Islet precursor cell (in vitro differentiated cells): ENCODE data around the gene NECAB2.

Experiments used
- DNase-seq: peaks from one replicate; pipeline ENCODE4 v3.0.0-alpha.2; 2018

NECAB2 gene

DNA sequence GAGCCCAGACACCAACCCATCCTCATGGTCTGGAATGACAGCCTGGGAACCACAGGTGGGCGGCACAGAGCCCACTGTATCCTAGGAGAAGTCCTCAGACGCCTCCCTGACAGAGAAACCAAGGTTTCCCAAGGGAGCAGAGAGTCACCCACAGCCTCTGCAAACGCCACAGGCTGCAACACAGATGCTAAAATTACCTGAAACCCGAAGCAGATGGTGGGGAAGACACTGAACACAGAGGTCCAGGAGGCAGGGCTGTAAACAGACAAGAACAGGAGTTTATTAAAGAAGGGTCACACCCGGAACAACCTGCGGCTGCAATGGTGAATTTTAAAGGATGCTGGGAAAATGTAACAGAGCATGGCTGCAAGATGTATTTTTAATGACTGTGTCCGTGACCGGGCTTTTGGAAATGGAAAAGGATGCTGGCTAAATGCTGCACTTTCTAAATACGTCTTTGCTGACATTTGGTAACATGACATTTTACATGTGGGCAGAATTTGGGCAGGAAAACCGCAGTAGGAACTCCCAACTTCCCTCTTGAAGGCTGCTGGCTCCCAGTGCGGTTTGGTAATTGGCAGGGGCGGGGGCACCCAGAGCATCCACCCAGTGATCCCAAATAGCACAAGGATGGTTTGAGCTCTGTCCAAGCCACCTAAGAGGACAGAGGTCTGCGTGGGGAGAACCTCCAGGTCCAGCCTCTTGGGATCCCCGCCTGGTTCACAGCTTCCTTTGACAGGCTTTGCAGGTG lies 61.4 kb downstream of the NECAB2 start:
- no peak for DNase-seq

DNA sequence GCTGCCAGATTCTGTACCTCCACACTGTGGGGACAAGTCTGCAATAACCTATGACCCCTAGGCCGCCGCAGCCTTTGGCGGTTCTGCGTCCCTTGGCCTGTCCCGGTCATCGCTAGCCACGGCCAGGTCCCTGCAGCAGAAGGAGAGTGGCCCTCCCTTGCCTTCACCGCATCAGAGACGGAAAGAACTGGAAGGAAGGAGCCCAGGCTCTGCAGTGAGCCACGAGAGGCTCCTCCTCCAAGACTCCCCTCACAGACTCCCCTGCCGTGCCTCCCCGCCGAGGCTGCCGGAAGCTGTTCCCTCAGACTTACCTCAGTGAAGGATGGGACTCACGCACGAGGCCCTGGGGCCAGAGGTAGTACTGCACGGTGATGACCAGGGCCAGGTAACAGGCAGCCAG lies 63.5 kb downstream of the NECAB2 start:
- DNase-seq = no peak

DNA sequence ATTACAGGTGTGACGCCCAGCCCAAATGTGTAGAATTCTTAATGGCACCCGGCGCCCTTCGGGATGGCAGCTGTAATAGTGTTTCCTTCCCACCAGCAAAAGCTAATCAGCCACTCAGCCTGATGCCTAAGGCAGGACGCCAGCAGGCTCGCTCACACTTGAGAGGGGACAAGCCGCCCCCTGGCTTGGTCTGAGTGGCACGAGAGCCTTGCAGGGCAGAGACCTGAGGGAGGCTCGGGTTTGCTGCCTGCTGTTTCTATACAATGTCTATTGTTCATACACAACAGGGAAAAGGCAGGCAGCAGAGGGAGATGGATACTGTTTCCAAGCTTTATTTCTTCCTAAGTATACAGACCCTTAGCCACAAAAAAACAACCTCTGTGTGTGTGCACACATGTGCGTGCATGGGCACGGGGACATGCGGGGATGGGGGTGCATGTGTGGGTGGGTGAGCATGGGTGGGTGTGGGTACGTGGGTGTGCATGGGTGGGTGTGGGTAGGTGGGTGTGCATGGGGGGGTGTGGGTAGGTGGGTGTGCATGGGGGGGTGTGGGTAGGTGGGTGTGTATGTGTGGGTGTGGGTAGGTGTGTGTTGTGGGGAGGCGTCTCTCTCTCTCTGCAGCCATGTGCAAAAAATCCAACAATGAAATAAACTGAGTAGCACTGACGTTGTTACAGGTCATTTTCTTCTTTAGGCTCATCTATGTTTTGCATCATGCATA lies 64.6 kb downstream of the NECAB2 start:
- DNase-seq = no peak

DNA sequence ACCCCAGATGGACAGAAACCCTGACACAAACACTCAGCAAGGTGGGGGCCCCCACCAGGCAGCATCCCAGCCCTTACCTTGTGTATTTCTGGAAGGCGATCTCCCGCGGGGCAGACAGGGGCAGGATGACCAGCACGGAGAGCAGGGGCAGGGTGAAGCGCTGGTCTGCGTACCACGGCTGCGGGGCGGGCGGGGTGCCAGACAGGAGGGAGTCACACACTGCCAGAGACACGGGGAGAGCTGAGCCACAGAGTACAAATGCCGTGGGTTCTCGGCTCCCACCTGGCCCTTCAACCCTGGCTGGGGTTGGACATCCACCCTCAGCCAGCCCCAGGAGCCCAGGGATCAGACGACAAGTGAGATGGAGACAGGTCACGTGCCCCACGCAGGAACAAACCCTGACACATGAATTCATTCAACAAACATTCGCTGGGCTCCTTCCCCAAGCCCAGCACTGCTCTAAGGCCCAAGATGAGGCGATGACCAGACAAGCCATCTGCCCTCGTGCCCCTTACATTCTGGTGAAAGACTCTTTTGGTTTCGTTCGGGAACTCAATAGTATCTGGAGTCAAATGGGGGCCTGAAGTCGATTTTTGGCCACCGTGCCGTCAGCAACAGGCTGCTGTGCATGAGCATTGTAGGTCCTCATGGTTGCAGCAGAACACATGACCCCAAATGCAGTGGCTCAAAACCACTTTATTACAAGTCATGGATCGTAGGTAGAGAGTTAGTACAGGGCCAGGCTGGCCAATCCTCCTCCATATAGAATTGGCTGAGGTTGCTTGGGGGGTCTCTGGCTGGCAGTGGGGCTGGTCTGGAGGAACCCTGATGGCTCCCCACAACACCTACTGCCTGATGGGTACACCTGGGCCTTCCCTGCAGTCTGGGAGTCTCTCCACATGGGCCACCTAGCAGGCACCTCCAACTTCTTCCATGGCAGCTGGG lies 65.5 kb downstream of the NECAB2 start:
- no peak for DNase-seq

DNA sequence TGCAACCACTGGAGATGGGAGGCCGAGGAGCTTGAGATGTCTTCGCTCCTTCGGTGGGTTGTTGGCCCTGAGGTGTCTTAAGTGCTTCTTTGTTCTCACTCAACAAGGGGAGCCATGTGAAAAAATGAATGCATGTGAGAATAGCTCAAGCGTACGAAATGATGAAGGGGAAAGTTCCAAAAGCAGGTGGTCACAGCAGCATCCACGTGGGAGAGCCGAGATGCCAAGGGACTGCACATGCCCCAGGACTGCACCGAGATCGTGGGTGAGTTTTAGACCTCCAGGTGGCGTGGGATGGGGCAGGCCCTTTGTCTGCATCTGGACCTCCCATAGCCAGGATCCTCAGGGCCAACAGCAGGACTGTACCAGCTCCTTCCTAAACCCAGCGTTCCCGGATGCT lies 66.5 kb downstream of the NECAB2 start:
- no peak for DNase-seq

DNA sequence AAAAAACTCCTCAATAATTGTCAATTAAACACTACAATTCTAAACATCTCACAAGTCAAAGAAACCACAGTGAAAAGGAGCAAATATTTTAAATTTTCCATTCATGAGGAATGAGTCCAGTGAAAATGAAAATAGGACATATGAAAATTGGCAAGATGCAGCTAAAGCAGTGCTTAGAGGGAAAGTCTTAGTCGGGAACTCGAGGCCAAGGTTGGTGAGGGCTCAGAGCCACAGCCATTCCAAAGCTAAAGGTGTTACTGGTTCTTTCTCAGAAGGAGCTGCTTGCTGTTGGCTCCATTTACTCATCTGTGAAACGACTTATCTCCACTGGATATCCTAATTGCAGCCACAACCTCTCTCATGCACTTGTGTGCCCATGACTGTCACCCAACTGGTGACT lies 68.1 kb downstream of the NECAB2 start:
- no peak for DNase-seq

DNA sequence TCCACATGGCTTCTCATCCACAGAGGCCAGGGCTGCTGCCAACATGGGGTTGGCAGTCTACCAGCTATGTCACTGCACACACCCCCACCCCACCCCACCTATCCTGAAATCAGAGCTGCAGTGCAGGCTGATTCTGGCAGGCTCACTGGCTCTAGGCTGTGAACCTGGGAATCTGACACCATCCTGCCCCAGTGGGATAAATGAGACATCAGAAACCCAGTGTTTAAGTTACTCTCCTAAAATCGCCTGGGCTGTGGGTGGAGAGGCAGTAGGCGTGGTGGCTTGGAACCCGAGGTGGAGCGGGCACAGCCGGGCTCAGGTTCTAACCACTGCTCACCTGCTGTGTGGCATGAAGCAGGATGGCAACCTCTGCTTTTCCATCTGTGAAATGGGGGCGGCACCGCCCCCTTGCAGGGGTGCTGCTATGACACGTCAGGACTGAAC lies 69.0 kb downstream of the NECAB2 start:
- no peak for DNase-seq

DNA sequence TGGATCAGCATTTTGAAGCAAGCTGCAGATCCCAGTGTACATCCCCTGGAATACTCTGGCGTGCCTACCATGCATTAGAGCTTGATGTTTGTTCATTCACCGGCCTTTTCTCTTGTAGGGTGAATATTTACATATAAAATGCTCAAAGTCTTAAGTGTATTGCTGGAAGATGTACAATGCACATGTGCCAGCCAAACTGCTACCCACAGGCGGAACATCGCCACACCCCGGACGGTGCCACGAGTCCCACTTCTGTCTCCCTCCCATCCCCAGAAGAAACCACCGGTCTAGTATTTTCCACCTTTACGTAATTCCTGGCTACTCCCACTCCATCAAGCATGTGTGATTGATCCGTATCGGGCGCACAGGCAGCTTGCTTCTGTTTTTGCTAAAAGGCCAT lies 70.4 kb downstream of the NECAB2 start:
- DNase-seq = no peak

DNA sequence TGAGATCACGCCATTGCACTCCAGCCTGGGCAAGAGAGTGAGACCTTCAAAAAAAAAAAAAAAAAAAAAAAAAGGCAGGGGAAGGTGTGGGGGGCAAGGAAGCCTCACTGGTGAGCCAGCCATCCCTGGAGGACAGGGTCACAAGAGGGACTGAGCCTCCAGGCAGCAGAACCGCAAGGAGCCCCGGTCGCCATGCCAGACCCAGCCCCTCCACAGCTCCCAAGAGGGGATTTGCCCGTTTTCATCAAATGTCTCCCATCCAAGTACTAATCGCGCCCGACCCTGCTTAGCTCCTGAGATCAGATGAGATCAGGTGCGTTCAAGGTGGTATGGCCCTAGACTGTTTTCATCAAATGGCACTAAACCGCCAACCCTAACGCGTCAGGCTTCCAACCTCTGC lies 71.7 kb downstream of the NECAB2 start:
- no peak for DNase-seq

DNA sequence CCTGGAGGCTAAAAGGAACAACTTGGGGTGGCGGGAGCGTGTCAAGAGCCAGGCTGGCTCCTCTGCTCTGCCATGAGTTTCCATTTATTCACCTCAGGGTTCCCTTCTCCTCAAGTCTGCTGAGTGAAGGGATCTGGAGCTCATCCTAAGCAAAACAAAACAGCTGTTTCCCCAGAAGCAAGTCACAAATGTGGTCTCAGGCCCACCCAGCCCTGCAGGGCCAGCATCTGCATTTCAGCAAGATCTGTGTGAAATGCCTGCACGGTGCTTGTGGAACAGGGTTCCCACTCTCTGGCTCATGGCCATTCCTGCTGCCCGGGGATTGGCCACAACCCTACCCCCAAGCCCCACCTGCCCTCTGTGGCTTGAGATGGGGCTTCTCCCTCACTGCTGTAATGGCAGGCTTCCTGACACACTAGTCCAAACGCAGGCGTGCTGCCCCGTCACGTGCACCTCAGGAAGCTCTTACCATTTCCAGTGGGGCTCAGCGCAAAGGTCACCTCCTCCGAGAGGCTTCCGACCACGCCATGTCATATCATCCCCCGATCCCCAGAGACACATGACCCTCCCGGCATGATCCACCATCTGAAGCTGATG lies 72.3 kb downstream of the NECAB2 start:
- no peak for DNase-seq

DNA sequence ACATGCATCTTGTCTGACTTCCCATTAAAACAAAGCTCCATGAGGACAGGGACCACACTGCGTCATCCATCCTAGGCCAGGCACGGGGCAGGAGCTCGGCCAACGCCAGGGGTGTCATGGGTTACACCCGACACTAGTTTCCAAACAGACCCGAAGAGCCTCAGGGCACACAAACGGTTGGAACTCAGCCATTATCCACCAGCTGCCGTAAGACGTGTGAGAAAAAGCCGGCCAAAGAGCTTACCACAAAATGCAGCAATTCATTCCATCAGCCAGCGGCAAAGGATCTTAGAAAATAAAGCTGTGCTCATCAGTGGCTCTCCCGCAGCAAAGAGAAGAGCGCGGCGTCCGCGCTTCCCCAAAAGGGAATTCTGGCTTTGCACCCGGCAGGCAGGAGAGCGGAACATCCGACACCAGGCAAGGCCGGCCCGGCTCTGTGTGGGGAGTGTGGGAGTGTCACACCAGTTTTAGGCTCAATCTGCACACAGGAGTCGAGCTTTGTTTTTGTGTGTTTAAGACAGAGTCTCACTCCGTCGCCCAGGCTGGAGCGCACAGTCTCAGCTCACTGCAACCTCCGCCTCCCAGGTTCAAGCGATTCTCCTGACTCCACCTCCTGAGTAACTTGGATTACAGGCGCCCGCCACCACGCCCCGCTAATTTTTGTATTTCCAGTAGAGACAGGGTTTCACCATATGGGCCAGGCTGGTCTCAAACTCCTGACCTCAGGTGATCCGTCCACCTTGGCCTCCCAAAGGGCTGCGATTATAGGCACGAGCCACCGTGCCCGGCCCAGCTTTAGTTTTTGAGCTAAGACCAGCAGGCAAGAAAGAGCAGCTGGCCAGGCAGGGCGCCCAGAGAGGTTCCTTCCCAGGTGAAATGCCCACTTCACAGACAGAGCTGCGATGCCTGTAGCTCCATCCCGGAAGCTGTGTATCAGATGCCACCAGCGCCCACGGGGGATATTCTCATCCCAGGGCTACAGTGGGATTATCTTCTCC lies 73.1 kb downstream of the NECAB2 start:
- no peak for DNase-seq

DNA sequence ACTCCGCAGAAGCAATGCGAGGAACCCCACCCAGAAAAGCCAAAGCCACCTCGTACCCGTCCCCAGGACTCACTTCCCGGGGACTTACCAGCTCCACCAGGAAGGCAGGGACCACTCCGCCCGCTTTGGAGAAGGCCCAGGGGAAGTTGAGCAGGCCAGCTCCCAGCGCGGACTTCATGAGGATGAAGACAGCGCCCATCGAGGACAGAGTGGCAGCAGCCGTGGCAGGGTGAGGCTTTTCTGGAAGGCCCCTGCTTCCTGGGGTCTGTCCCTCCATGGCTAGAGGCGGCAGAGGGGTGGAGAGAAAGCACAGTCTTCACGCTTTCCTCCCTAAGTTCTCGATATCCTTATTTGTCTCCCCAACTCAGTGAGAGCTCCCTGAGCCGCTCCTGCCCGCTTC lies 73.8 kb downstream of the NECAB2 start:
- no peak for DNase-seq

DNA sequence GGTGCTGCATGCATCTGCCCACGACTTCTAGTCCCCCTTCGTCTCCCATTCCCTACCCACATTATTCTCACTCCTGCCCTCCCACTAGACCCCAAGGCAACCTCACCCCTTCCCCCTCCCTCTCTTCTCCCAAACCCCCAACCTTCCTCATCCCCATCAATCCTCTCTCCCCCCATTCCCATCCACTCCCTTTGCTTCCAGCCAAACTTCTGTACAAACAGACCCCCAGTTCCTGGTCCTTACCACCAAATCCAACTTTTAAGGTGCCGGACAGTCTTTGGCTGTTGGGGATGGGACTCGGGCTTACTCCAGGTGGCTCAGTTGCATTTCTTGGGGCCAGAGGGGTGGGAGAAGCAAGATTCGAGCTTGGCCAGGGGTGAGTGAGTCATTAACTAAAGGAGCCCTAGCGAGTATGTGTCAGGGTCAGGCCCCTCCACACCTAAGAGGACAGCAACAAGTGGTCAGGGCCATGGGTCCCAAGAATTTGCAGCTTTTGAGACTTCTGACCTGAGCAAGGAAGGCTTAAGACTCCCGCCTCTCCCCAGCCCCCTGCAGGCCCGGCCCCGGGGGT lies 74.3 kb downstream of the NECAB2 start, which contains the start of gene SLC38A8:
SLC38A8 (minus strand) TSS at position 488 of the 571 bp plus-strand sequence. CDS start 638 bp downstream, outside the sequence.
- no peak for DNase-seq

DNA sequence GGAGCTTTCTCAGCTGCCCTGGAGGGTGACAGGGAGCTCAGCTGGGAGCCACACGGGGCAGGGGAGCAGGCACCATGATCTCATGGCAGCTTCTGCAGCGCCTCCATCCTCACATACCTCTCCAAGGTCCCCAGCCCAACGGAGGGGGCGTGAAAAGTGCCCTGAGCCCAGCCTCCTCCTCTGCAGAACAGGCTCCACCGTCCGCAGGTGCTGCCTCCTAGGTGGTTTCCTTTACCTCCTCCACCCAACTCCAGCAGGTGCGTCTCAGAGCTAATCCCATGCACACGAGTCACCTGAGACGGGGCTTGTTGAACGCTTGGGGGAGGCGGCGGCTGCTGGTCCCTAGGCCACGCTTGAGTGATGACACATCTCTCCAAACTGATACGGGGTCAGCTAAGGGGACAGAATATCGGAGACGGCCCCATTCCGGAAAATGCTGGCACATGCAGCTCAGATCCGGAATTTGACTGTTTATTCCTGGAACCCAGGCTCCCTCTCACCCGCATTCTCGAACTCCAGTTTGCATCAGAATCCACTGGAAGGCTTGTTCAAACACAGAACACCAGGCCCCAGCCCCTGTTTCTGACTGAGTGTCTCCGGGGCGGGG lies 74.9 kb downstream of the NECAB2 start:
- DNase-seq = peak; percentile 75

DNA sequence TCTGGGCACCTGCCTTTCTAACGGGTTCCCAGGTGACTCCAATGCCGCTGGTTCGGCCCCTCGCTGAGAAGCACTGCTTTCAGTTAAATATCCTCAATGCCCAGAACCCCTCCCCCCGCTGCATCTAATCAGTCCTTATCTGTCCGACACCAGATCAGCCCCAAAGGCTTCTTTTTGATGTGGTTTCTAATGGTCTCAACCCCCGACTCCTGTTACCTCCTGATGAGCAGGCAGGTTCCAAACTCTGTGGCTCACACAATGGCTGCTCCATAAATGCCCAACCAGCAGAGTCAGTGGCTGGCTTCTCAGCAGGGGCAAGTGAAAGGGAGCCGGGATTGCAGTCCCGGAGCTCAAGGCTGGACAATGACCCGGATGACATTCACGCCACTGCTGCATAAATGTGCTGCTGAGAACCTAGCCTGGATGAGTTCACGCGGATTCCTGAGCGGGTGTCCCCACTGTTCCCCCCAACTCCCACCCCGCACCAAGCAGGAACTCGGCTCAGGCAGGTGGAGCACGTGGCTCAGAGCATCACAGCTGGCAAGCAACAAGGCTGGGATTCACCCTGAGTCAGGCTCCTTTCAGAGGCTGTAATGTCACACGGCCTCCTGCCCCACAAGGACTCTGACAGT lies 75.6 kb downstream of the NECAB2 start:
- peak; percentile 95 for DNase-seq

DNA sequence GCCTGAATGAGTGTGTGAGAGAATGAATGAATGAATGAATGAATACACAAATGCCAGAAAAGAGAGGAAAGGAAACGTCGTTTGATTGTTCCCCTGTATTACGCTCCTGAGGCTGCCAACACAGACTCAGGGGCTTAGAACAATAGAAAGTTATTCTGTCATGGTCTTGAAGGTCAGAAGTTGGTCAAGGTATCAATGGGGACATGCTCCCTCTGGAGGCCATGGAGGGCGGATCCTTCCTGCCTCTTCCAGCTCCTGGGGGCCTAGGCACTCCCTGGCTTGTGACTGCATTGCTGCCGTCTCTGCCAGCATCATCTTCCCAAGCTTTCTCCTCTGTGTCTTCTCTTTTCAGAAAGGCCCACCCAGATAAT lies 76.1 kb downstream of the NECAB2 start:
- DNase-seq = peak; percentile 72

DNA sequence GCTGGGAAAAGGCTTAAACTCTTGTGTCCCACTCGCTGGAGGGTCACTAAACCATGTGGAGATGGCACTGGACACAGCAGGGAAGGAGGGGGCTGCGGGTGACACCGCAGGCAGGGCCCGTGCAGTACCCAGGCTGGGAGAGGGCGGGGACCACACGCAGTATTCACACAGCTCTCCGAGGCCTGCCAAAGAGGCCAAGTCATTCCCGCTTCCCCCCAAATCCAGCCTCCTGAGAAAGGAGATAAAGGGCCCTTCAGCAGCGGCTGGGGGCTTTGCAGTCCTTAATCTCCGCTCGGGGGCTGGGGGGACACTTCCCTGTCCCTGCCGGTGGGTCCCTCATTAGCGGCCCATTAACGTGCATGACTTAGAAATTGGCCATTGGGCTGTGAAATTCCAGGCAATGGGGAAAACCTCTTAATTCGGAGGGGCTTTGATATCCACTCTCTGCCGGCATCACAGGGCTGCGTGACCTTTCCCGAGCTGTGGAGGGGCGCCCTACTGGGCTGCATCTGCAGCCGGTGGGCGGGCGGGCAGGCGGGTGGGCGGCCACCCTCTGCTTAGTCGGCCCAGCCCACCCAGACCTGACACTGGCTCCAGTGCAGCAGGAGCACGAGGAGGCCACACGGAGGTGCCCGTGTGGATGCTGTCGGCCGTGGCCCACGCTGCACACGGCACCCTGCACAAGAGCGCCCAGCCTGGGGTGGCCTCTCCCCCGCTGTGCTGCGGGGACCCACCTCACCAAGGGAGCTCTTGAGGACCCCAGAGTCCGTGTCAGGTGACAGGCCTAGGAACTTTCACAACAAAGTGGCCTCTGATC lies 77.2 kb downstream of the NECAB2 start:
- no peak for DNase-seq

DNA sequence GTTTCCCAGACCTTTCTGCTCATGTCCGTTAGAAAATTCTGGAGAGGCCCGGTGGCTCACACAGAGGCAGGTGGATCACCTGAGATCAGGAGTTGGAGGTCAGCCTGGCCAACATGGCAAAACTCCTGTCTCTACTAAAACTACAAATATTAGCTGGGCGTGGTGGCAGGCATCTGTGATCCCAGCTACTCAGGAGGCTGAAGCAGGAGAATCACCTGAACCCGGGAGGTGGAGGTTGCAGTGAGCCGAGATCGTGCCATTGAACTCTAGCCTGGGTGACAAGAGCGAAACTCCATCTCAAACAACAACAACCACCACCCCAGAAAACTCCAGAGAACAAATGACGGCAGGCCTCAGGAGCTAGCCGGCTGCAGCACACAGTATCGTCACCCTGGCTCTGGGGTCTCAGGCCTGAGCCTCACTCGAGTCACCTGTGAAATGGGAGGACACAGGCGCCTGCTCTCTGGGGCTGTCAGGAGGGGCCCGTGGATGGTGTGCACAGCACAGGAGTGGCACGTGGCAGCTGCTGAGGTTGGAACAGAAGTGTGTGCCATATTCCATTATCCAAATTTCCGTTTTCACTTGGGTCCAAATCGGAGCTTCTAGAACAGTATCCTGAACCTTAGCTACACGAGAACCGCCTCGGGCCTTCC lies 77.9 kb downstream of the NECAB2 start:
- DNase-seq = no peak

DNA sequence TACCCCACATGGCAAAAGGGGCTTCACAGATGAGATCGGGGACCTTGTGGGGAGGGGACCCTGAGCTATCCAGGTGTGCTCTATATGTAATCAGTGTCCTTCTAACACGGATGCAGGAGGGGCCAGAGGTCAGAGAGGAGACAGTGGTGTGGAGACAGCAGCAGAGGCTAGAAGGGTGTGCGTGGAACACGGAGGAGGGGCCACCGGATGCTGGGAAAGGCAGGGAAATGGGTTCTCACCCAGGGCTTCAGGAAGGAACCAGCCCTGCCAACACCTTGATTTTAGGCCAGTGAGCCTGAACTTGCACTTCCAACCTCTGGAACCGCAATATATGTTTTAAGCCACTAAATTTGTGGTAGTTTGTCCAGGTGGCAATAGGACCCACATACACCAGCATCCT lies 79.2 kb downstream of the NECAB2 start:
- DNase-seq = no peak
